Forelimb muscle (tissue), 1 donor: Measurements from ENCODE around the gene MSMP. TPM values are rescaled to one million over a fixed set of nuclear protein-coding genes. Genes with fewer than 3 reads are reported as not detected.

Experiments
- DNase-seq: peaks from one replicate; pipeline ENCODE4 v3.0.0-alpha.2; 2013; ENCODE audit warnings: low read depth
- polyA plus RNA-seq: library from polyadenylated mRNA; unstranded; fragments of 120-200 nt; gene quantifications from one replicate; pipeline ENCODE4 v1.2.1, GENCODE V29; 2013; ENCODE audit not compliant: insufficient read length

Gene MSMP
- polyA plus RNA-seq, 1 donor: 0.77 TPM

DNA sequence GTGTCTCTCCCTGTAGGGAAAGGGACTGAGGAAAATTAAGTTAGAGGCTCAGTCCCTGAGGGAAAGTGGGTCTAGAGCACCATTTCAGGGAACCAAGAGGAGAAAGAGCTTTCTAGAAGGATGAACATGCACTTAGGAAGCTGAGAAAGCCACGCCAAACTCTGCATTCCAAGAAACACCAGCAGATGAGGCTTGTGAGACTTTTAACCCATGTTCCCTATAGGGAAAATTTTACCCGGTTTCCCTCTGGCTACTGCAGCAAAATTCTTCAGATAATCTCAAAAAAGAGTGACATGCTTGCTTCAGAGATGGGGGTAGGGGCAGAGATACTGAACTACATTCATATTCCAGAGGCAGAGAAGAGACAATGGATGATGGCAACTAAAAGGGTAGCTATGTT, 30.6 kb downstream of the MSMP start:
- DNase-seq: no peak

DNA sequence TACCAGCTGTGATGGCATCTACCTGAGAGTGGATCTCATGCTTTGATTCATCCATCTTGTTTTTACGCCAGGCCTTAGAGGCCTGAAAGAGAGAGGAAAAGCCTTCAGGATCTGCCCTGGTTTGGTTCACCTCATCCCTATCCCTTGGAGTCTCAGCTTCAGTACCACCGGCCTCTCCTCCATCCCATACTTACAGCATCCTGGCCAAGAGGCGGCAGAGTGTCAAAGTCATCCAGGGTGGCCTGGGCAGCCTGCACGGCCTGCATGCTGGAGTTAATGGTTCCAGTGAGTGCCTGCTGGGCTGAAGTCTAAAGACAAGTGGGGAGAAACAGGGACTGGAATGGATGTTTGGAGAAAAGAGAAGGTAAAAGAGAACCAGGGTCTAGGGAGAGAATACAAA, 34.5 kb downstream of the MSMP start:
- no peak for DNase-seq

DNA sequence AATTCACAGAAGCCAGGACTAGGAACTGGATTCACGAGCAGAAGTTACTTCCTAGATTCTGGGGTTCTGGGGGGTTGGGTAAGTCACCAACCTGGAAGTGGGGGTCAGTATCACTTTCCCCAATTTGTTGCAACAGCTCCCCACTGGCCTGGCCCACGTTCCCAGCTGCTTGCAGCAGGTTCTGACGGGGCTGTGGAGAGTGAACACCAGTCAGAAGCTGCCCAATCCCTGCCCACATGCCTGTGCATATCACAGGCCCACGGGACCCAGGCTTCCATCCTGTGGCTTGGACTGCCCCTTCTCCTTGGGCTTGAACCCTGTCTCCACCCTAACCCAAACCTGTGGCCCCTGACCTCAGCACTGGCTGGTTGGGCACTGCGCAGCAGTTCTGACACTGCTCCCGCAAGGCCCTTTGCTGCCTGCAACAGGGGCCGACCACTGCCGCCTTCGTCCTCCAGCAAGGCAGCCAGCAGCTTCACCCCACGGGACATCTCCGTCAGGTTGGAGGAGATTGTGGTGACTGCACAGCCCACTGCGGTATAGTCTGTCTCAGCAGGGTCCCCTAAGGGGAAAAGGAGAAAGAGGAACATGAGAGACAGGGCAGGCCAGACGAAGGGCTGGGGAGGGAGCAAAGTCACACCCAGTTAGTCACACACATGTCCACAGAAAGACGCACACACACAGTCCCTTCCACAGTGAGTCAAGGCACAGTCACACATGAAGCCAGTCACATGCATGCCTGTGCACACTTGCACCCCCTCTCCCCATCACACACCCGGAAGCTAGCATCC, 35.2 kb downstream of the MSMP start:
- no peak for DNase-seq

DNA sequence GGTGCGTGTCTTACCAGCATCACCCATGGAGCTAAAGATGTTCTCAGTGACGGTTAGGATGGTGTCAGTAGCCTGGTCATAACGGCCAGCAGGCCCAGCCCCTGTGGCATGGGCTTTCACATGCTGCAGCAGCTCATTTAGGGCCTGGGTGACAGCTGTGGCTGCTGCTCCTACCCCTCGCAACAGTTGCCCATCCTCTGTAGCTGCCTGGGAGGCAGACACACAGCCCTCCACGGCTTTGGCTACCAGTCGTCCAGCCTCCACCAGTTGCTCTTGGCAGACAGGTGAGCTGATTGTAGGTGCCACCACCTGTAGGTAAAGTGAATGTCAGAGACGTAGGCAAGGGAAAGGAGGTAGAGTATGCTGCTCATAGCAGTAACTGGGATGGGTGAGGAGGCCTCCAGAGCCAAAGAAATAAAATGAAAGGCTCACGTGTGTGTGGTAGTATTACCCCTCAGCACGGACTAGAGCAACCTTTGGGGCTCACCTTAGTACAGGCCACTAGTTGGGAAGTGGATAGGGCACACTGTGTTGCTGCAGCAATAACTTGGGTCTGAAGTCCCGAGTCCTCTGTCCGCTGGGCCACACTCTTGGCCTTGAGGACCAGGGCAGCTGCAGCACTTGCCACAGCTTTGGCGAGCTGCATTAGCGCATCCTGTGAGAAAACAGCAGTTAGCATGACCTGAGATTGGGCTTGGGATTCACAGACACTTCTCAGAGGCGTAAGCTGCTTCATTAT, 36.8 kb downstream of the MSMP start:
- no peak for DNase-seq

DNA sequence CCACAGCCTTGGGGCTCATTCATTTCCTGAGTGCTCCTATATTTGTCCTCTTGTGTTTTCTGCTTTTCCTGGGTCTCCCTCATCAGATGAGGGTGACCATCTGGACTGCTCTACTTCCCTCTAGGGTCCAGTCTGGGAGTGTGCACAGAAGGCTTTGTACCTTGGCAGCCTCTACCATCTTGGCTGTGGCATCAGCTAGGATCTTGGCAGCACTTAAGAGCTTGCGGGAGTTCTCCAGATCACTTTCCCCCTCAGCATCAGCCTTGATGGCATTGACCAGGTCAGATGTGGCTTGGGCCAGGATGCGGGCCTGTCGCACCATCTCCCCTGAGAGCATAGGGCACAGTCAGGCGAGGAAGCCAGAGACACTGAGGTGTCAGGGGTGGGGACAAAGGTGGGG, 37.8 kb downstream of the MSMP start:
- DNase-seq: no peak

DNA sequence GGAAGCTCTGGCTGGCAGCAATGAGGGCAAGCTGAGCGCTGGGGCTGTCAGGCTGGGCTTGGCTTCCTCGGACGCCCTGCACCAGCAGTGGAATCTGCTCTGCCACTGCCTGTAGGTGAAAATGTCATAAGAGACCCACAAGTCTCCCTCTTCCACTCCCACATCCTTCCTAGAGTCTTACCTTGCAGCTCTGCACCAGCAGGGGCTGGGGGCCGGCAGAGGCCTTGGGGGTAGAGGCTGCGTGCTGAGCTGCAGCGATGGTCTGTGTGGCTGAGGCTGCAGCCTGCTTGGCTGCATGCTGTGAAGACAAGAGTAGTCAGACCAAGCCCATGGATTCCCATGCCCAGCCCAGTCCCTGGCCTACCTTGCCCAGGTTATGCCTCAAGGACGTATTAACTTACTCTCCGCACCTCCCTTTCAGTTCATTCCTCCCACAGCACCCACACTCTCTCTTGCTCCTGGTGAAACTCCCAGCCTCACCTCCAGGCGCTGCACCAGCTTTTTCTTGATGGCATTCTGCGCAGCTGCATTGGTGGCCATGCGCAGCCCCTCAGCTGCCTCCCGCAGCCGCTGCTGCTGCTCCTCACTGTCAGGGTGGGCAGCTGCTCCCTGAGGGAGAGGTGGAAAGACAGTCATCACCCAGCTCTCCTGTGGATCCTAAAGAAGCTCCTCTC, 39.4 kb downstream of the MSMP start:
- DNase-seq: no peak

DNA sequence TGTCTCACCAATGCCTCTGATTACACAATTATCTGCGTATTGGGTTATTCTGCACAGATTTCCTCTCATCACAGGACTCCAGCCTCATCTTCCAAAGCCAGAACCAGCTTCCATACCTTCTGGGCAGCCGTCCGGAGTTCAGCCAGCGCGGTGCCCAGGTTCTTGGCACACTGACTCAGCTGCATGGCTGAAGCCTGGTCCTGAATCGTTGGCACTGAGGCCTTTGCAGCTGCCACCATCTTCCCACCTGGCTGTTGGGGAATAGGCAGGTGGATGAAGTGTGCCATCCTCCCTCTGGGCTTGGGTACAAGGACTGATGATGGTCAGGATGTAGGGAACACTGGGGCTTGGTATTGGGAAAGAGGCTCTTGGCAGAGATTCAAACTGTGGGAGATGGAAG, 40.0 kb downstream of the MSMP start:
- no peak for DNase-seq

DNA sequence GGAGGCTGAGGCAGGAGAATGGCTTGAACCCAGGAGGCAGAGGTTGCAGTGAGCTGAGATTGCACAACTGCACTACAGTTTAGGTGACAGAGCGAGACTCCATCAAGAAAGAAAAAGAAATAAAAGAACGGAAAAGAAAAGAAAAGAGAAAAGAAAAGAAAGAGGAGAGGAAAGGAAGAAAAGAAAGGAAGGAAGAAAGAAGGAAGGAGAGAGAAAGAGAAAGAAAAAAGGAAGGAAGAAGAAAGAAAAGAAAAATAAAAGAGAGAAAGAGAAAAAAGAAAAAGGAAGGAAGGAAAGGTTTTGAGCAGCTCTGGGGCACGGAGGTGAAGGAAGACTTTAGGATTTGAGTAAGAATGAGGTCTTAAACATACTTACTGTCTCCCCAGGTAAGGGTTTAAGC, 40.5 kb downstream of the MSMP start:
- DNase-seq: no peak

DNA sequence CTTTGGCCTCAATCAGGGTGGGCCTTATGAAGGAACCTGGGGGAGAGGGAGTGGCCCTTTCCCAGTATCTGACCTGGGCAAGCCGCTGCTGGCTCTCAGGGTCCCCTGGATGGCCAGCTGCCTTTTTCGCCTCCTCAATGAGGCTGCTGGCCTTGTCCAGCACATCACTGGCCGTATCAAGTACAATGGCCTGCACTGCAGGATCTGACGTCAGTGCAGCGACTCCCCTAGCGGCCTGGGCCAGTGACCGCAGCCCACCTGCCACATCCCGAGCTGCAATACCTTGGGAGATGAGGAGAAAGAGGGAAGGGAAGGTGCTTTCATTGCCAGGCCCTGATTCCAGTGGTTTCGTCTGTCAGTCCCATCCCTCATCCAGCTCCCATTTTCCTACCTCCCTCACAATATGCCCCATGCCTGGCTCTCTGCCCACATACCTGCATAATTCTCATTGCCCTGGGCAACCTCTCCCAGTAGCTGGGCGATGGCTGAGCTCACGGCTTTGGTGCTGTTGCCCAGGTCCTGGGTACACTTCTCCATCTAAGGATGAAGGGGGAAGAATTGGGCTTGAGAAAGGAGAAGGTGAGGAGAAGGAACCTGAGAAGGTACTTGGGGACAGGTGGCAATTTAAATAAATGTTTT, 41.2 kb downstream of the MSMP start:
- no peak for DNase-seq

DNA sequence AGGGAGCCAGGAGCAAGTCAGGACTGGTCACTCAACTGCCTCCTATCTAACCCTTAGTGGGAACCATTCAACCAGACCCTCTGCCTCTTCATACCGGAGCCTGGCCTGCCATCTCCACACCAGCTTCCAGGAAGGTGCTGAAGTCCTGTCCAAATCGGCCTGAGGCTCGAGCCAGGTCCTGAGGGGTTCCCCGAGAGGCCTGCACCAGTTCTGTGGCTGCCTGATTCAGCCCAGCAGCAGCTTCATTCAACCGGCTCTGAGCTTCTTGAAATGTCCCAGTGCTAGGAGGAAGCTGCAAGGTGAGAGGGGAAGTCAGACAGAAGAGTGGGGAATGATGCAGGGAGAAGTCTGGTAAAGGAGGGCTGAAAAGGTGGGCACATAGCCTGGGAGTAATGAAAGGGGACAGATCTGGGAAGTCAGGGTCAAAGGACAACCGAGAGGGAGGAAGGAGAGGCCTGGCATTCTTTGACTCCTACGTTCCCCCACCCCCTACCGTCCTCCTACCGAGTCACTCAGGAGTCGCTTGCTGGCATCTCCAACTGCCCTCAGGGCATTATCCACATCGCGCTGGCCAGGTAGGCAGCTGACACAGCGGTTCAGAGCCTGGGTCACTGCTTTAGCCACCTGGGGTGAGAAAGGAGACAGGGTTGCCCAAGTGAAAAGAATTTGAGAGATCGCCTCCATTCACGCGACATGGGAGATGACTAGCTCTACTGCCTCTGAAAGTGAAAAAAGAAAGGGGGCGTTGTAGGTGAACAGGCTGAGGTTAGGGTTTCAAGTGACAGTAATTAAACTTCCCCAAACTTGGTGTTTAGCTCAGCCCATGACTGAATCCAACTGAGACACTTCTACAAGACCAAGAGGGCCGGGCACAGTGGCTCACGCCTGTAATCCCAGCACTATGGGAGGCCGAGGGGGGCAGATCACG, 42.3 kb downstream of the MSMP start:
- DNase-seq: no peak

DNA sequence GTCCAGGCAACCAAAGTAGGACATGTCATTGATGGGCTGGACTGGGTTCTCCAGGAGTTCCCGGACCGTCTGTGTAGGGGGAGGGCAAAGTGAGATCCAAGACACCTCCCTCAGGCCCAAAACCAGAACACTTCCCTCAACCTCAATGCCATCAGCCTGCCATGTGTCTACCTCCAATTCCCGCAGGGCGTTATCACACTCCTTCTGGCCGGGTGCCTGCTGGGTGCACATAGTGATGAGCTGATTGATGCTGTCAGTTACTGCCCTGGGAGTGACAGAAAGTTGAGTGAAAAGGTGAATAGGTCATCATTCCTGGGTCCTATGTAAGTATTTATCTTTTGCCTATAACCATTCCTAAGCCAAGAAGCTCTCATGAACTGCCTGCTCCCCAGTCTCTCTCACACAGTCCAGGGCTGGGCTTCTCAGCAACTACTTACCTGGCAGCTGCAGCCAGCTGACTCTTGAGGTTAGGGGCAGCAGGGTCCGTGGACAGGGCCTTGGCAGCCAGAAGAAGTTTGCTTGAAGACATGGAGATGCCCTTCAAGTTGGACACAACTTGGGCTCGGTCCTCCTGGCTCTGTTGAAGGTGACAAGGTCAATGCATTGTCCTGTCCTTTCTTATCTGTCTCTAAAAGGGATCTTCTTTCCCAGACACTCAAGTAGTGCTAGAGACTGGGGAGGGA, 43.1 kb downstream of the MSMP start:
- no peak for DNase-seq

DNA sequence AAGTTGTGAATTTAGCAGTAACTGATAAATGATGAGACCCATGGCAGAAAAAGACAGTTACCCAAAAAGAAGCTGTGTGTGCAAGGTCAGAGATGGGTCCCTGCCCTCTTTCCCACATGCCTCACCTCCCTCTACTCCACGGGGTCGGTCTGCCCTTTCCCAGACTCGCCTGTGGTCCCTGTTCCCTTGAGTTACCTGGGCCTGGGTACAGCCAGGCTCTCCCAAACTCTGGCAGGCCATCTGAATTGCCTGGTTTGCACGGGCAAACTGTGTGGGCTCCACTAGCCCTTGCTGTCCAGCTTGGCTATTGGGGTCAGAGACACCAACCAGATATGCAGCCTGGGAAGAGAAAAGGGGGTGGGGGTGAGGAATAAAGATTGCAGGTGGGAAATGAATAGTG, 45.9 kb downstream of the MSMP start:
- no peak for DNase-seq

DNA sequence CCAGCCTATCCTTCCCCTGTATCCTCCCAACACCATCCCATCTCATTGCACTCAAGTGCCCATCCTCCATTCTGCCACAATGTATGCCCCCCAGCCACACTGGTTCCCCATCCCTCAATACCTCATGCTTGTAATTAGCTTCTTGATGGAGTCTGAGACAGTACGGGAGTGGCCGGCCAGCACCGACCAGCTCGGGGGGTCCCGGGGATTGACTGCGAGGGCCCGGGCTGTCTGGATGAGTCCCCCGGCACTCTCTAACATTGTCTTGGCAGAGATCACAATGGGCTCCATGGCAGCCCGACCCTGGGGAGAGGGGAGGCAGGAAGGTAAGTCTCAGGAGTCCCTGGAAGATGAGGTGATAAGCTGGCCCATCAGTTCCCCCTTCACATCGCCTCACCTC, 47.1 kb downstream of the MSMP start:
- DNase-seq: no peak

DNA sequence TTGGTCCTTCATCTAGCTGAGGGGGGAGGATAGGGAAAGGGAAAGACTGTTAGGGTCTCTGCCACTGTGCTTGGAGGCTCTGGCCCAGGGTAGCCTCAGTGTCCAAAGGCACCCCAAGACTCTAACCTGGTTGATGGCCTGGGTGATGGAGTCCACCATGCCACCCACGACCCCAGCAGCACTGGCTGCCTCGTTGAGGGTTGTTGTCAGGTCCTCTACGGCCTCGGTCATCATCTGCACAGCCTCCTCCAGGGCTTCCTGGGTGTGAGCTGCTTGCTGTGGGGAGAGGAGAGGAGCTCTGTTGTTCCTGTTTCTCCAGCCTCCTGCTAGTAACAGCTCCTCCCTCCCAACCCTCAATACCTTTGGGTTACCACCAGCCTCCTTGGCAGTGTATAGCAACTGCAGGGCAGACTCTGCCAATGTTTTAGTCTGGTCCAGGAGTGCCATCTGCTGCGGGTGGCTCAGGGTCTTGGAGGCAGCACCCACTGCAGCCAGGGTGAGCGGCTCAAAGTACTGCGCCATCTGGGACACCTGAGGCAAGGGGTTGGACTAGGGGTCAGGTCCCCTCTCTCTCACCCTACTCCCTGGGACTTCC, 48.1 kb downstream of the MSMP start:
- DNase-seq: no peak

DNA sequence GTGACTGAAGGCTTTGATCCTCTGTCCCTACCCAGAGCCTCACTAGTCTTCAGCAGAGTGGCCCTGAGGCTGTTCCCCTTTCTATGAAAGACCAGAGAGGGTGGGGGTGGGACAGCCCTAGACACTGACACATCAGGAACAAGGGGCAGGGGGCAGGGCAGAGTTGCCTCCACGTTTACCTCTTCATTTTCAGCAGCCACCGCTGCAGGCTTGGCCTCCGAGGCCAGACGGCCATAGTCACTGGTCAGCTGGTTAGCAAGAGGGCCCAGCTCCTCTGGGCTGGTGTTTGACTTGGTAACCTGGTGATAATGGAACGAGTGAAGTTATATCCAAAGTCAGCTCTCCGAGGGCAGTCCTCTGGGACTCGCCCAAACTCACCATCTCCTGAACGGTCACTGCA, 48.7 kb downstream of the MSMP start:
- DNase-seq: no peak

DNA sequence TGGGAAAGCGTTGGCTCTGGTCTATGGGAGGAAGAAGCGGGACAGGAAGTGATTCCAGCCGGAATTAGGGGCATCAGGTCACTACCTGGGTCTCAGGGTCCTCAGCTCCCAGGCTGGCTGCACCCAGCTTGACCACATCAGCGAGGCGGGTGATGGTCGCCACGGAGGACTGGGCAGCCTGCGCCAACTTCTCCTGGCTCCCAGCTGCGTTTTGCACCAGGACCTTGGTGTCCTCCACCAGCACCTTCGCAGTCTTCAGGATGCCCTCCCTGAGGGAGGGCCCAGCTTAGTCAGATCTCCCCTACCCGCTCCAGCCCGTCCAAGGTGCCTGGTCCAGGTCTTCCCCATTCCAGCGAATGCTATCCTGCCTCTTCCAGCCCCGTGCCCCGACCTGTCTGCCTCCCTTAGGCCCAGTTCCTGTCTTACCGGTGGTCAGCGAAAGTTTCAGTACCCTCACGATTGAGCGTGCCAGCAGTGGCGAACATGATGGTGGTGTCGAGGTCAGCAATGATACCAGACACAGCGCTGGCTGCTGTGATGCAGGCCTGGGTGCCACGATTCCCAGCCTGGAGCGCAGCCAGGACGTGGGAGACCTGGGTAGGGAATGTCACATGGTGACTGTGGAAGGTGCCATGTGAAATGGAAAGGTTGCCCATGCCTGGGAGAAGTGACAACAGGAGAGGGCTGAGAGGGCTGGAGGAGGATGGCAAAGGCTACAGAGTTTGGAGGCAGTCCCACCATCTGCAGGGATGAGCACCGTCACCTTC, 50.0 kb downstream of the MSMP start:
- no peak for DNase-seq
